SK-N-SH (cell line): ENCODE data around the gene COX4I2. TPM values are rescaled to one million over a fixed set of nuclear protein-coding genes. Genes with fewer than 3 reads are reported as not detected.

ENCODE experiments used
- CTCF ChIA-PET: fragments of 300-600, 350-600 bp; formaldehyde crosslinking; extraction: SDS; loops from one replicate; lab custom pipeline; 2021; lab: Yijun Ruan, JAX
- POLR2A ChIA-PET: fragments of 350-600 bp; sonication (Branson Sonifier 250); formaldehyde crosslinking; extraction: SDS; loops from one replicate; lab custom pipeline; 2020; ENCODE audit warnings: antibody characterized with exemption, inconsistent platforms; lab: Yijun Ruan, JAX
- DNase-seq: peaks from one replicate; pipeline ENCODE4 v3.0.0; 2012
- H2AFZ ChIP-seq: fragments of 200-600 bp; sonication (generic); 2 replicates; pipeline ENCODE4 v1.8.1; 2016; ENCODE audit warnings: antibody characterized with exemption, mild to moderate bottlenecking, low read depth
- H3F3A ChIP-seq: fragments of 200-600 bp; sonication (generic); replicated peaks from 2 replicates; pipeline ENCODE3; 2016; ENCODE audit warnings: antibody characterized with exemption, mild to moderate bottlenecking; ENCODE audit not compliant: insufficient read depth
- H3K27ac ChIP-seq, 2 experiments: fragments of 200-500 bp in 1 of 2; fragments of 200-600 bp in 1 of 2; sonication (Bioruptor generic) in 1 of 2; sonication (generic), shearing (Covaris generic) in 1 of 2; 2 replicates each; pipeline versions ENCODE4 v1.5.1 to v1.6.1; 2014 to 2016; ENCODE audit warnings: low read depth in 2 of 2, inconsistent platforms in 1 of 2, low read length in 1 of 2, mild to moderate bottlenecking in 1 of 2, mixed read lengths in 1 of 2
- H3K27me3 ChIP-seq: fragments of 200-600 bp; sonication (generic), shearing (Covaris generic); 2 replicates; pipeline ENCODE4 v1.6.1; 2016; ENCODE audit warnings: mixed run types; ENCODE audit not compliant: insufficient read depth
- H3K36me3 ChIP-seq, 2 experiments: fragments of 200-500 bp in 1 of 2; fragments of 200-600 bp in 1 of 2; sonication (Bioruptor generic) in 1 of 2; sonication (generic) in 1 of 2; replicated peaks in 1 of 2; 2 replicates each; pipeline versions ENCODE3 to v1.5.1; 2014 to 2016; ENCODE audit warnings: low read length in 1 of 2, mild to moderate bottlenecking in 1 of 2; ENCODE audit not compliant: insufficient read depth in 2 of 2, control insufficient read depth in 1 of 2
- H3K4me1 ChIP-seq, 2 experiments: fragments of 200-500 bp in 1 of 2; fragments of 200-600 bp in 1 of 2; sonication (Bioruptor generic) in 1 of 2; sonication (generic), shearing (Covaris generic) in 1 of 2; 2 replicates each; pipeline versions ENCODE4 v1.5.1 to v1.6.1; 2014 to 2016; ENCODE audit warnings: low read depth in 1 of 2, low read length in 1 of 2, mixed run types in 1 of 2; ENCODE audit not compliant: insufficient read depth in 2 of 2, control insufficient read depth in 1 of 2
- H3K4me2 ChIP-seq: fragments of 200-600 bp; sonication (generic), shearing (Covaris generic); 2 replicates; pipeline ENCODE4 v1.6.1; 2017; ENCODE audit warnings: mixed run types
- H3K4me3 ChIP-seq, 2 experiments: fragments of 200-500 bp in 1 of 2; fragments of 200-600 bp in 1 of 2; sonication (Bioruptor generic) in 1 of 2; sonication (generic), shearing (Covaris generic) in 1 of 2; 2 replicates each; pipeline versions ENCODE4 v1.5.1 to v1.8.1; 2014 to 2016; ENCODE audit warnings: low read depth in 2 of 2, inconsistent platforms in 1 of 2, low read length in 1 of 2, mild to moderate bottlenecking in 1 of 2, mixed read lengths in 1 of 2, moderate library complexity in 1 of 2
- H3K79me2 ChIP-seq: fragments of 200-600 bp; sonication (generic); 2 replicates; pipeline ENCODE4 v1.8.1; 2017; ENCODE audit warnings: mild to moderate bottlenecking; ENCODE audit not compliant: insufficient read depth
- H3K9ac ChIP-seq: fragments of 200-600 bp; sonication (generic); 2 replicates; pipeline ENCODE4 v1.6.1; 2017; ENCODE audit warnings: mixed run types
- H3K9me2 ChIP-seq: fragments of 200-600 bp; sonication (generic); 2 replicates; pipeline ENCODE4 v1.6.1; 2017; ENCODE audit warnings: mixed run types
- H3K9me3 ChIP-seq: fragments of 200-600 bp; sonication (generic); 2 replicates; pipeline ENCODE4 v1.6.1; 2017; ENCODE audit warnings: mixed run types, mild to moderate bottlenecking, moderate library complexity
- H4K20me1 ChIP-seq: fragments of 200-600 bp; sonication (generic); 2 replicates; pipeline ENCODE4 v1.6.1; 2017; ENCODE audit warnings: mild to moderate bottlenecking, mixed run types; ENCODE audit not compliant: insufficient read depth
- CHD2 ChIP-seq: fragments of 150-350 bp; IDR thresholded peaks from 2 replicates; pipeline ENCODE4 v1.6.1; 2018; ENCODE audit warnings: low read length; ENCODE audit not compliant: partially characterized antibody
- ELF1 ChIP-seq: IDR thresholded peaks from 2 replicates; pipeline ENCODE4 v1.4.0; 2012
- FOXJ3 ChIP-seq: sonication (generic); formaldehyde crosslinking; IDR thresholded peaks from 2 replicates; pipeline ENCODE4 v1.5.1; 2020; ENCODE audit warnings: mild to moderate bottlenecking, missing genetic modification reagents
- FOXM1 ChIP-seq: IDR thresholded peaks from 2 replicates; pipeline ENCODE4 v1.4.0; 2012; ENCODE audit warnings: low read depth, mild to moderate bottlenecking
- IRF3 ChIP-seq: fragments of 150-350 bp; IDR thresholded peaks from 2 replicates; pipeline ENCODE4 v1.6.1; 2016; ENCODE audit warnings: mild to moderate bottlenecking, low read depth, low read length
- NFIC ChIP-seq: IDR thresholded peaks from 2 replicates; pipeline ENCODE4 v1.4.0; 2012; ENCODE audit warnings: borderline replicate concordance
- PBX3 ChIP-seq: IDR thresholded peaks from 2 replicates; pipeline ENCODE4; 2012
- REST ChIP-seq: IDR thresholded peaks from 2 replicates; pipeline ENCODE4 v1.6.1; 2012; ENCODE audit warnings: mild to moderate bottlenecking, low read depth, low read length, moderate library complexity
- SMC3 ChIP-seq: IDR thresholded peaks from 2 replicates; pipeline ENCODE4 v1.6.1; 2012; ENCODE audit warnings: low read depth, low read length, improper control_type of control experiment
- TEAD4 ChIP-seq: IDR thresholded peaks from 2 replicates; pipeline ENCODE4 v1.4.0; 2012; ENCODE audit warnings: mild to moderate bottlenecking, borderline replicate concordance; ENCODE audit not compliant: insufficient read depth
- WGBS: methylation state at CpG from one replicate; pipeline ENCODE4 v1.1.6; 2017; ENCODE audit warnings: low lambda C conversion rate; 5-methylcytosine and 5-hydroxymethylcytosine counted together
- polyA plus RNA-seq, 3 experiments: library from polyadenylated mRNA; depleted of rRNA; stranded (reverse); fragments of >200 nt; gene quantifications; 2 replicates each; pipeline ENCODE4 v1.2.3, GENCODE V29; 2012

The COX4I2 gene
- polyA plus RNA-seq, 1 of the 3 experiments (the other 2 are of a cell fraction) = 0.21 TPM

GRCh38 chr20:31597481-31597855 is 40.2 kb upstream of the COX4I2 start:
- Histone ChIP-seq H3K36me3 (no peaks in the 10 kb centered on the region), H3K4me3 (no peak overlapping the region), H3K27me3 (no peaks in the 10 kb centered on the region), H3K79me2 (peaks cover 3% of the 10 kb centered on the region; the same call in 1 of the 2 replicates), H3K9ac (no peak overlapping the region), H3K4me1 (peaks cover 6 to 10% of the 10 kb centered on the region in 2 experiments; a peak in 1 of 4 replicates), H4K20me1 (no peaks in the 10 kb centered on the region), H3K27ac (peak overlapping the region in 1 of 2 experiments; percentile 91; a peak in 1 of 4 replicates), H3K9me3 (no peaks in the 10 kb centered on the region), H3F3A (peaks cover 46% of the 10 kb centered on the region), H2AFZ (no peak overlapping the region), H3K9me2 (no peaks in the 10 kb centered on the region), H3K4me2 (no peak overlapping the region)
- WGBS = 96% methylated on average over 2 of the region's 2 CpGs
- ChIA-PET CTCF (interaction anchor here (1.4 to 33.9 kb wide), 3 partner anchors 15 to 37 kb away, joined by 5 to 1802 read pairs (median 48); no protein-coding TSS in a partner anchor), POLR2A (interaction anchor here (2.8 to 3.1 kb wide), 2 partner anchors 9 to 29 kb away, joined by 15 to 51 read pairs; partner anchors contain the start of gene ID1)
- TF ChIP-seq IRF3 (no peak), PBX3 (no peak), SMC3 (no peak), CHD2 (no peak), NFIC (no peak), ELF1 (no peak)
- DNase-seq = no peak

- peaks cover 51% of the 10 kb centered on the region for H3F3A ChIP-seq
- no peak overlapping the region for H3K4me3 ChIP-seq
- H3K9me3 ChIP-seq = no peaks in the 10 kb centered on the region
- 80% methylated on average over 4 of the region's 4 CpGs for WGBS
- no peaks in the 10 kb centered on the region for H3K27me3 ChIP-seq
- H3K9ac ChIP-seq = peak overlapping the region; percentile 100; the same call in 1 of the 2 replicates
- TF ChIP-seq FOXJ3 (CRISPR knock-in tag) (no peak), ELF1 (no peak), FOXM1 (no peak), TEAD4 (no peak), REST (no peak)
- H3K4me2 ChIP-seq = 0 out of 2 replicates have a peak overlapping the region, but pooled peaks have one; percentile 12
- ChIA-PET CTCF (interaction anchor here (0.9 to 33.9 kb wide), 5 partner anchors 10 to 429 kb away, joined by 3 to 1802 read pairs (median 3); partner anchors contain the start of gene BCL2L1), POLR2A (interaction anchor here (0.6 to 4.4 kb wide), 2 partner anchors 31 to 368 kb away, joined by 4 to 110 read pairs; no protein-coding TSS in a partner anchor)
- H3K79me2 ChIP-seq = peaks cover 39% of the 10 kb centered on the region
- no peak overlapping the region for H2AFZ ChIP-seq
- DNase-seq = no peak
- peaks cover 12 to 17% of the 10 kb centered on the region in 2 experiments for H3K4me1 ChIP-seq
- peaks cover 0 to 18% of the 10 kb centered on the region in 2 experiments for H3K36me3 ChIP-seq
- peak overlapping the region in 1 of 2 experiments; percentile 100; a peak in 2 of 4 replicates for H3K27ac ChIP-seq
- H3K9me2 ChIP-seq = no peaks in the 10 kb centered on the region
- peaks cover 20% of the 10 kb centered on the region for H4K20me1 ChIP-seq
Measured at GRCh38 chr20:31602431-31602778, 35.3 kb upstream of the COX4I2 start.
